Measurements from ENCODE around the gene IL17RB.

The IL17RB gene

GRCh38 chr3:53902067-53902466 is 55.7 kb downstream of the IL17RB start:
- TF ChIP-seq, protein P1, sequence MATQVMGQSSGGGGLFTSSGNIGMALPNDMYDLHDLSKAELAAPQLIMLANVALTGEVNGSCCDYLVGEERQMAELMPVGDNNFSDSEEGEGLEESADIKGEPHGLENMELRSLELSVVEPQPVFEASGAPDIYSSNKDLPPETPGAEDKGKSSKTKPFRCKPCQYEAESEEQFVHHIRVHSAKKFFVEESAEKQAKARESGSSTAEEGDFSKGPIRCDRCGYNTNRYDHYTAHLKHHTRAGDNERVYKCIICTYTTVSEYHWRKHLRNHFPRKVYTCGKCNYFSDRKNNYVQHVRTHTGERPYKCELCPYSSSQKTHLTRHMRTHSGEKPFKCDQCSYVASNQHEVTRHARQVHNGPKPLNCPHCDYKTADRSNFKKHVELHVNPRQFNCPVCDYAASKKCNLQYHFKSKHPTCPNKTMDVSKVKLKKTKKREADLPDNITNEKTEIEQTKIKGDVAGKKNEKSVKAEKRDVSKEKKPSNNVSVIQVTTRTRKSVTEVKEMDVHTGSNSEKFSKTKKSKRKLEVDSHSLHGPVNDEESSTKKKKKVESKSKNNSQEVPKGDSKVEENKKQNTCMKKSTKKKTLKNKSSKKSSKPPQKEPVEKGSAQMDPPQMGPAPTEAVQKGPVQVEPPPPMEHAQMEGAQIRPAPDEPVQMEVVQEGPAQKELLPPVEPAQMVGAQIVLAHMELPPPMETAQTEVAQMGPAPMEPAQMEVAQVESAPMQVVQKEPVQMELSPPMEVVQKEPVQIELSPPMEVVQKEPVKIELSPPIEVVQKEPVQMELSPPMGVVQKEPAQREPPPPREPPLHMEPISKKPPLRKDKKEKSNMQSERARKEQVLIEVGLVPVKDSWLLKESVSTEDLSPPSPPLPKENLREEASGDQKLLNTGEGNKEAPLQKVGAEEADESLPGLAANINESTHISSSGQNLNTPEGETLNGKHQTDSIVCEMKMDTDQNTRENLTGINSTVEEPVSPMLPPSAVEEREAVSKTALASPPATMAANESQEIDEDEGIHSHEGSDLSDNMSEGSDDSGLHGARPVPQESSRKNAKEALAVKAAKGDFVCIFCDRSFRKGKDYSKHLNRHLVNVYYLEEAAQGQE (IDR thresholded peaks at IDR 0.05; ENCODE audit: insufficient read depth in 1 of 2, low read depth in 2 of 2, low read length in 2 of 2): no peak

- TF ChIP-seq SIN3A (IDR thresholded peaks at IDR 0.05; ENCODE audit: borderline replicate concordance, insufficient read depth, low read length): no peak
- no peak for TF ChIP-seq FOXP2 (optimal IDR thresholded peaks at IDR 0.05; ENCODE audit: borderline replicate concordance, extremely low read depth, extremely low read length, insufficient read depth)
- TF ChIP-seq, protein P1 (IDR thresholded peaks at IDR 0.05; ENCODE audit: insufficient read depth in 1 of 2, low read depth in 2 of 2, low read length in 2 of 2): no peak
- no peak for TF ChIP-seq TAF1 (IDR thresholded peaks at IDR 0.05; ENCODE audit: borderline replicate concordance, insufficient read depth, low read length)
- no peak for TF ChIP-seq POLR2AphosphoS5 (IDR thresholded peaks at IDR 0.05; ENCODE audit: low read depth, low read length)
Observed at GRCh38 chr3:53902711-53903110, 56.3 kb downstream of the IL17RB start.

GRCh38 chr3:53913401-53913800 is 67.0 kb downstream of the IL17RB start:
- TF ChIP-seq SIN3A (IDR thresholded peaks at IDR 0.05; ENCODE audit: borderline replicate concordance, insufficient read depth, low read length) (no peak), TAF1 (IDR thresholded peaks at IDR 0.05; ENCODE audit: borderline replicate concordance, insufficient read depth, low read length) (no peak), POLR2AphosphoS5 (IDR thresholded peaks at IDR 0.05; ENCODE audit: low read depth, low read length) (no peak), FOXP2 (optimal IDR thresholded peaks at IDR 0.05; ENCODE audit: borderline replicate concordance, extremely low read depth, extremely low read length, insufficient read depth) (no peak)
- TF ChIP-seq, protein P1 (IDR thresholded peaks at IDR 0.05; ENCODE audit: insufficient read depth in 1 of 2, low read depth in 2 of 2, low read length in 2 of 2): no peak

Measured in PFSK-1 (cell line).